ENCODE results near the gene KRTAP10-10. TPM values are rescaled to one million over a fixed set of nuclear protein-coding genes. Genes with fewer than 3 reads are reported as not detected.
"Not testable (repeated sequence)": the region's sequence is repeated elsewhere in the genome, so short reads cannot be mapped to it uniquely, and the experiment has no call there.

The KRTAP10-10 gene
- total and polyA plus RNA-seq, 3 donors from 2014 or later: not detected

DNA sequence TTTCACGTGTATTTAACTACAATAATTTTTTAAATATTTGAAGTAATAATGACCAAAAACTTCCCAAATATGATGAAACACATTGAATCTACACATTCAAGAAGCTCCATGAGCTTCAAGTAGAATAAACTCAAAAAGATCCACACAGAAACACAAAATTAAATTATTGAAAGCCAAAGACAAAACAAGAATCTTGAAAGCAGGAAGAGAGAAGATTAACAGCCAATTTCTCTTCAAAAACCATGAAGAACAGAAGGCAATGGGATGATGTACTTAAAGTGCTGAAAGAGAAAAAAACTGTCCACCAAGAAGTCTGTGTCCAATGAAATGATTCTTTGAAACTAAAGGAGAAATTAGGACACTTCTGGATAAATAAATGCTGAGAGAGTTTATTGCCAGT lies 5.1 kb upstream of the KRTAP10-10 start:
- H3K36me3 ChIP-seq (ENCODE audit: low read depth, missing control alignments): no peaks in the 10 kb centered on the region
- H3K4me3 ChIP-seq: no peak overlapping the region
- H3K27me3 ChIP-seq: no peaks in the 10 kb centered on the region
- no peaks in the 10 kb centered on the region for H3K9me3 ChIP-seq
- intact Hi-C loops (cut with DNase I; ENCODE audit: low total_unique reads): no loop called here
- no peak overlapping the region for H3K27ac ChIP-seq
- DNase-seq: no peak
- no peak for TF ChIP-seq POLR2A (IDR thresholded peaks at IDR 0.05)
- TF ChIP-seq, protein P1, sequence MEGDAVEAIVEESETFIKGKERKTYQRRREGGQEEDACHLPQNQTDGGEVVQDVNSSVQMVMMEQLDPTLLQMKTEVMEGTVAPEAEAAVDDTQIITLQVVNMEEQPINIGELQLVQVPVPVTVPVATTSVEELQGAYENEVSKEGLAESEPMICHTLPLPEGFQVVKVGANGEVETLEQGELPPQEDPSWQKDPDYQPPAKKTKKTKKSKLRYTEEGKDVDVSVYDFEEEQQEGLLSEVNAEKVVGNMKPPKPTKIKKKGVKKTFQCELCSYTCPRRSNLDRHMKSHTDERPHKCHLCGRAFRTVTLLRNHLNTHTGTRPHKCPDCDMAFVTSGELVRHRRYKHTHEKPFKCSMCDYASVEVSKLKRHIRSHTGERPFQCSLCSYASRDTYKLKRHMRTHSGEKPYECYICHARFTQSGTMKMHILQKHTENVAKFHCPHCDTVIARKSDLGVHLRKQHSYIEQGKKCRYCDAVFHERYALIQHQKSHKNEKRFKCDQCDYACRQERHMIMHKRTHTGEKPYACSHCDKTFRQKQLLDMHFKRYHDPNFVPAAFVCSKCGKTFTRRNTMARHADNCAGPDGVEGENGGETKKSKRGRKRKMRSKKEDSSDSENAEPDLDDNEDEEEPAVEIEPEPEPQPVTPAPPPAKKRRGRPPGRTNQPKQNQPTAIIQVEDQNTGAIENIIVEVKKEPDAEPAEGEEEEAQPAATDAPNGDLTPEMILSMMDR (IDR thresholded peaks at IDR 0.05): no peak
- 89 to 92% methylated on average over 1 of the region's 1 CpG for WGBS, 2 donors
- H3K4me1 ChIP-seq: no peaks in the 10 kb centered on the region

DNA sequence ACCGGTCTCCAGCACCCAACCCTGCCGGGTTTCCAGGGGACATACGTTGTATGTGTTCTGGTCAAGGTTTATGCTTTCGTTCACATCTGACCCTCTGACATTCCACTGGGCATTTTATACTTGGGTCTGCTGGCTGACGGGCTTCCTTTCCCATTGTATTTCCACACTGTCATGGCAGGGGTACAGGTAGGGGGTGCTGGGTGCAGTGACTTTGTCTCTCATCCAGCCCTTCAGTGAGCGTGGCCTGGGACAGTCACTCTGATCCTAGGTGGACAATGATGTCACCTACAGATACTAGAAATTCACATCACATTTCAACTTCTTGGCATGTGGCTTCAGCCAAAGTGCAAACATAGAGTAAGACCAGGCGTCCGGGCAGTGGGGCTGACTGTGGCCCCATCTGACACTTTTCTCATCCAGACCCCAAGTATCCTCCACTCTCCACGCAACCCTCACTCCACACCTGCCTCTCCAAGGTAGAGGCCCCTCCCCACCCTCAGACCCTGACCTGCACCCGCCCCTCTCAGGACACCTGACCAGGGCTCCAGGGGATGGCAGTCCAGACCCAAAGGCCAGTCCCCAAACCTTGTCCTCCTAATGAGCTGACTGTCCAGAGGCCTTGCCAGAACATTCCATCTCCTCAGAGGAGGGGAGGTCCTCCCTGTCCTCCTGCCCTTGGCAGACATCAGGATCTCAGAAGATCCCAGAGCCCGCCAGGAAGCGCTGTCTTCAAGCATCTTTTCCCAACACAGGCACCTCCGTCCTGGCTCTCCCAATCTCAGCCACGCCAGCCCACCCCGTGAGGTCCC lies 743 bp upstream of the KRTAP10-10 start:
- WGBS, 2 donors: 76 to 79% methylated on average over 15 of the region's 15 CpGs
- H3K9me3 ChIP-seq: no peaks in the 10 kb centered on the region
- H3K4me1 ChIP-seq: no peaks in the 10 kb centered on the region
- no peak overlapping the region for H3K27ac ChIP-seq
- H3K36me3 ChIP-seq (ENCODE audit: low read depth, missing control alignments): no peaks in the 10 kb centered on the region
- H3K4me3 ChIP-seq: no peak overlapping the region
- DNase-seq: no peak
- intact Hi-C loops (cut with DNase I; ENCODE audit: low total_unique reads): no loop called here
- TF ChIP-seq, protein P1 (IDR thresholded peaks at IDR 0.05): no peak
- TF ChIP-seq POLR2A (IDR thresholded peaks at IDR 0.05): no peak
- H3K27me3 ChIP-seq: no peaks in the 10 kb centered on the region

DNA sequence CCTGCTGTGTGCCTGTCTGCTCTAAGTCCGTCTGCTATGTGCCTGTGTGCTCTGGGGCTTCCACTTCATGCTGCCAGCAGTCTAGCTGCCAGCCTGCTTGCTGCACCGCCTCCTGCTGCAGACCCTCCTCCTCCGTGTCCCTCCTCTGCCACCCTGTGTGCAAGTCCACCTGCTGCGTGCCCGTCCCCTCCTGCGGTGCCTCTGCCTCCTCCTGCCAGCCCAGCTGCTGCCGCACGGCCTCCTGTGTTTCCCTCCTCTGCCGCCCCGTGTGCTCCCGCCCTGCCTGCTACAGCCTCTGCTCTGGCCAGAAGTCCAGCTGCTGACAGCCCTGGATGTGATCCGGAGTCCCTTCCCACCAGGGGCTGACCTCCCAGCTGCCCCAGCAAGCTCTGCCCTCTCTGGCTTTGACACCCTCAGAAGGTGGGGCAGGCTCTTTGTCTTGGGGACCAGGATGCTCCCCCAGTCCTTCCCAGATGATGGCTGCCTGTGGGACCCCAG lies 744 bp downstream of the KRTAP10-10 start:
- H3K27ac ChIP-seq; DNase-seq; H3K36me3 ChIP-seq (ENCODE audit: low read depth, missing control alignments); H3K4me1 ChIP-seq; H3K4me3 ChIP-seq; H3K27me3 ChIP-seq; H3K9me3 ChIP-seq; intact Hi-C loops (cut with DNase I; ENCODE audit: low total_unique reads): not testable (repeated sequence)
- WGBS, 2 donors: 56 to 65% methylated on average over 5 to 11 of the region's 12 CpGs

DNA sequence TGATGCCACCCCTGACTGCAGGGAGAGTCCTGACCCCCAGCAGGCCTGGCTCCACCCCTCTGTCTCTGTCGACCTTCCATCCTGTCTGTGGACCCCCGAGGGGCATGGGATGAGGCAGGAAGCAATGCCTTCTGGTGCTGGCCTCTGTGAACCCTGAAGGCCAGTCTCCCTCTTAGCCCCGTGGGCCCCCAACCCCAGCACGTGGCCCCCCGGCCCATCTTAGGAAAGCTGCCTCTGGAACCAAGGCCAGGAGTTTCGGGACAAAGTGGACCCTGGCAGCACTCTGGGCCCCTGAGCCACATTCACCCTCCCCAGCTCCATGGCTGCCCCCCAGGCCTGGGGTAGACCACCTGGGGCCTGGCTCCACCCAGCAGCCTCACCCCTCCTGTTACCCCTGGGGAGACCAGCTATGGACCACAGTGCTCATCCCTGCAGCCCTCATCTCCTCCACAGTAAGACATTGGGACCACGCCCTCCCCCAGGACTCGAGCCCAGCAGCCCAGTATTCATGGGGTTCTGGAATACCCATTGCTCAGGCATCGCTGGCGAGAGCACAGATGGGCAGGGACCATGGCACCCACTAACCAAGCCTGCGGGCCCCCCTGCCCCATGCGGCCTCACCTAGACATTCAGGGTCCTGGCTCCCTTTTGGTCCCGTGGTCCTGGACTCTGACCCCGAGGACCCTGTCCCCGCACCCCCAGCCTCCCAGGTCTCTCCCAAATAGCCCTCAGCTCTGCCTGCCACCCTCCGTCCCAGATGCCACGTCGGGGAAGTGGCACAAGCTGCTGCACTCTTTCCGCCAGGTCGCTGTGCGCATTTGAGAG lies 1.6 kb downstream of the KRTAP10-10 start:
- H3K27me3 ChIP-seq: not testable (repeated sequence)

DNA sequence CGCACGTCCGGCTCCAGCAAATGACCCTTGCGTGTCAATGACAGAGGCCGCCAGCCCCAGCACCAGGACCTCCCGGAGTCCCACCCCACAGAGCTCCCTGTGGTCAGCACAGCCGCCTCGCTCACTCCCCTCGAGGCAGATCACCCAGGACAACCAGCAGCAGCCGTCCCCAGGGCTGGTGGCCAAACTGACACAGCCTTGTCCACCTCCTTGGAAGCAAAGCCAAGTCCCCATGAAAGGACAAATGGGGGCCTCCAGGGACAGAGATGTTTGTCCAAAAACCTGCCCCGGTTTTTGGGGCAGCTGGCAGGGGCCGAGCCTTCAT lies 2.1 kb downstream of the KRTAP10-10 start:
- no peak for DNase-seq
- intact Hi-C loops (cut with DNase I; ENCODE audit: low total_unique reads): no loop called here
- WGBS, 2 donors: 82% methylated on average over 12 of the region's 12 CpGs; no CpG with 5 or more reads in 1 of the 2 donors
- Histone ChIP-seq H3K36me3 (ENCODE audit: low read depth, missing control alignments) (no peaks in the 10 kb centered on the region), H3K27me3 (no peaks in the 10 kb centered on the region), H3K4me1 (no peaks in the 10 kb centered on the region), H3K4me3 (no peak overlapping the region), H3K9me3 (no peaks in the 10 kb centered on the region), H3K27ac (no peak overlapping the region)
- TF ChIP-seq, protein P1 (IDR thresholded peaks at IDR 0.05): no peak
- TF ChIP-seq POLR2A (IDR thresholded peaks at IDR 0.05): no peak

More for the DNA sequence above, 1.6 kb downstream of the KRTAP10-10 start:
- H3K4me1 ChIP-seq; H3K27ac ChIP-seq; H3K4me3 ChIP-seq; H3K36me3 ChIP-seq (ENCODE audit: low read depth, missing control alignments); H3K9me3 ChIP-seq; DNase-seq; intact Hi-C loops (cut with DNase I; ENCODE audit: low total_unique reads): not testable (repeated sequence)
- WGBS, 2 donors: 81 to 93% methylated on average over 7 to 21 of the region's 21 CpGs

Measured in testis (tissue), 3 donors.